NCI-H1105 (cell line): ENCODE measurements around the gene CCDC85A.
A peak's percentile ranks its signal among the peaks of the same experiment; 100 is the strongest.

Experiments used
- DNase-seq: peaks from one replicate; lab custom pipeline; 2025; lab: John Stamatoyannopoulos, UW

CCDC85A gene

DNA sequence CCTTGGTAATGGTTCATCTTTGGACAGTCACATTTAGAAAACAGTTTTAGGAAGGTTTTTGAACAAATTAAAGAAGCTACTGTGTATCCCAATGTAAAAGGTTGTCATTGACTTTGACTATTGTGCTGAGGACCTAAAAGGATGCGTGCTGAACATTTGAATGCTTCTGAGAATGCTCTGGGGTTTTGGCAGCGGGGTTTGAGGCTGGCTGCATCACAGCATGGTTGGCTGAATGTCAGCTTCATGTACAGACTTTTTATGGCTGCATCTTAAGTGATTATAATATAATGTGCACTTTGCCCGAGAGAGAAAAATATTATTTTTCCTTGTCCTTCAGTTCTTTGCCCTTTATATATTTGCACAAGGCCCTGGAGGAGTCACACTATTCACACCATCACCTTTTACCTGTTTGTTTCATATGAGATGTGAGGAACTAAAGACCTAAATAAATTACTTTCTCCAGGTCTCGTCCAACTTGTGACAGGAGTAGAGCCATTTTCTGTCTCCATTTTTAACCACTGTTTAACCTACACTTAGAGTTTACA lies 125.9 kb downstream of the CCDC85A start:
- no peak for DNase-seq

DNA sequence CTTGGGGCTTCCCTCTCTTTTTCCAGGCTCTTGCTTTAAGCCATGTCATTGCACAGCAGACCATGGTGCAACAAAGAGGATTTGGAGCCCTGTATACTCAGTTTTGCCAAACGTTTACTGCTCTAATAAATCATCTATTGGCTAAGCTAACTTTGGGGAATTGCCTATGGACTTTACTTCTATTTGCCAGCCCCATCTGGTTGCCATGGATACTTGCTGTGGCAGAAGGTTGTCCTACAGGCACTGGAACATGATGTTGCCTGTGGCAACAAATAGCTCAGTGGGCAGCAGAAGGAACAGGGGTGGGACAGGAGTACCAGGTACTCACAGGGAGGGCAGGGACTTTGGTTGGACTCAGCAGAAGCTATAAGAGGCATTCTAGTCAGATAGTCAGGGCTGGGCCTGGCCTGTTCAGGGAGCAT lies 129.7 kb downstream of the CCDC85A start:
- DNase-seq, result peak; percentile 6

DNA sequence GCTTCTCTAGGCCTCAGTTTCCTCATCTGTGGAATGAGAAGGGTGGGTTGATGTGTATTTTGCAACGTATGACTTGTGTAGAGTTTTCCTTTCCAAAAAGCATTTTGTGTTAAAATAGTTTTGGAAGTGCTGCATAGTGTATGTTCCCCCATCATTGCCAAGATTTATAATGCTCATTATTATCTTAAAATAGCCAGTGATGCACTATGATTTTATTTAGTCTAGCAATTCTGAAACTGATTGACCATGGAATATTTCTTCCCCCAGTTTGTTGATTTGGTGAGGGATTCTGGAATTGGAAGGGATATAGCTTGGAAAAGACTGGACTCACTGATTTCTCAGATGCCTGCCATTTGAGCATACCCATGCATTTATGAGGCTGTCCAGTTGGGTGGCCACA lies 130.6 kb downstream of the CCDC85A start:
- no peak for DNase-seq

DNA sequence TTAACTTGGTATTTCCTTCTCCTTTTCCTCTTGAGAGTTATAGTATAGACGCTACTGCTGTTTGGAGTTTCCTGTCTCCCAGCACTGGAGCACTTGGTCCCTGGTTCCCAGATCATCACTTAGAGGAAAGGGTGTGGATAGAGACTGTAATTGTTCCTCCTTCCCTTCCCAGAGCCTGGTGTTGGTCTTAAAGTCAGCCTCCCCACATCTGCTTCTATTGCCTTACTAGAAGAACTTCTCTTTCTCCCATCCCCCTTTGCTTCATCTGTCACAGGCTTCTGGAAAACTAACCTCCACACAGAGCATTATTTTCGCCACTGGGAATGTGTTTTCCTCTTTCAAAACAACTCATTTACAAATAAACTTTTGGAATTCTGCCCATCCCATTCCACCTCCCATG lies 131.0 kb downstream of the CCDC85A start:
- no peak for DNase-seq

DNA sequence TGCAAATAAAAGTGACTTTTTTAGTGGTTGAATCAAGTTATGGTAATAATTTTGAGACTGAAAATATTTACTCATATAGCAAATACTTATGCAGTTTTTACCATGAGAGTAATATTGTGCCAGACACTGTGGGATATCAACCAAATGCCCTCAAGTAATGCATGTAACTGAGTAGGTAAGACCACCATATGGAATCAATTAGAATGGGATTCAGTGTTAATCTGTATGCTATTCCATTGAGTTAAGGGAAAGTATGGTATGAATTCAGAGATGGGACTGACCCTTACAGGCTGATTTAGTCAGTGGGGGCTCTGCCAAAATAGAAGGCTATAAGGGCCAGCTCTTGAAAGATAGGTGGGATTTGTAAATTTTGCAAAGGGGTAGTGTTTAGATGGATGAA lies 131.6 kb downstream of the CCDC85A start:
- DNase-seq, result no peak

DNA sequence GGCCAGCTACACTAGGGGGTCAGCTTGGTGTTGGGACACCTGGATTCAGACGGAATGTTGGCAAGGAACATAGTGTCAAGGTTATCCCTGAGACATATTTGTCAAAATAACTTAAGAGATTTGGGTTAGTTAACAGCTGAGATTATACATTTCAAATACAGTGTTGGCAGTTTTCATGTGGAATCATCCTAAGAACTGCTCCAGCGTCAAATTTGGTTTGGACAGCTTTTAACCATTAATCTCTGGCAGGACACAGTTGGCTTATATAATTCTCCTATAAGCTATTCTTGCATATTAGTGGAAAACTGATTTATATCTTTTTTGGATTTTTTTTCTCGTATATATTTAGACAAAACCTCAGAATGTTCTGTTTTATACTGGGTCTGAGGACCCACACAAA lies 132.2 kb downstream of the CCDC85A start:
- DNase-seq, result no peak

DNA sequence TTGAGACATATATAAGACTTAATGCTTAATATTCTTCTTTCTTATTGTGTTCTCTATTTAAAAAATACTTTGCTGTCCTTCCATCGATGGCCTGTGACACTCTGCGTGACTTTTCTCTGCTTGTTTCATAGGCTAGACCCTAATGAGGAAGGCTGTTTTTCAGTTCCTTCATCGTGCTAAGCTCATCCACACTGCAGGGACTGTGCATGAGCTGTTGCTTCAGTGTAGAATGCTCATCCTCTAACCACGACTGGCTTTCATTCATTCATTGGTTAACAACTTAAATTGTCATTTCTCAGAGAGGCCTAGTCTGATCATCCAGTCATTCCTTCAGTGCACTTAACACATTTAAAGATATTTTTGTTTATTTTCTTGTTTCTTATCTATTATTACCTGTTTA lies 134.4 kb downstream of the CCDC85A start:
- no peak for DNase-seq

DNA sequence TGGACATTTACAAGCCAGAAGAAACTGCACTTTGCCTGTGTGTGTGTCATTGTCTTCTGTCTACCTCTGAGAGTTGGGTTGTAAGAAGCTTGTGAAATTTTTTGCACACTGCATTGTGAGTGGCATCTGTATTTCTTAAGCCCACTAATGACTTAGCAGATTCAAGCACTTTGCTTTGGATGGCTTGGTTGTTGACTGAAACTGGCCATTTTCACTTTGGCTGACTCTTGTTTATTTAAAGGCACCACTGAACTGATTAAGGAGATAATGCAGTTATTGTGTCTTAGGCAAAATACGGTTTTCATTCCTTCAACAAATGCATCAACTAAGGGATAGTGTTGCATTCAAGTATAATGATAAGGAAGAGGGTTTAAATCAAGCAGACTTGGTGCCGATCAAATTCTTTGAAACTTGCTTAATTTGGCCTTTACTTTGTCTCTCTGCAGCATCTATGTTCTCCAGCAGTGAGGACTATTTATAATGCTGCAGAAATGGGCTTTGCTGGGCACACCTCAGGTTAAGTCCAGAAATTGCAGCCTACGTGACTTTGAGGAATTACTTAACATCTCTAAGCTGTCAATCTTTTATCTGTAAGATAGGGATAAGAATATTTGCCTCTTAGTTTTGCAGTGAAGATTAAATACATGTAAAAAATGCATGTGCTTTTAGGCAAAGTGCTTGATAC lies 142.0 kb downstream of the CCDC85A start:
- DNase-seq, result no peak

DNA sequence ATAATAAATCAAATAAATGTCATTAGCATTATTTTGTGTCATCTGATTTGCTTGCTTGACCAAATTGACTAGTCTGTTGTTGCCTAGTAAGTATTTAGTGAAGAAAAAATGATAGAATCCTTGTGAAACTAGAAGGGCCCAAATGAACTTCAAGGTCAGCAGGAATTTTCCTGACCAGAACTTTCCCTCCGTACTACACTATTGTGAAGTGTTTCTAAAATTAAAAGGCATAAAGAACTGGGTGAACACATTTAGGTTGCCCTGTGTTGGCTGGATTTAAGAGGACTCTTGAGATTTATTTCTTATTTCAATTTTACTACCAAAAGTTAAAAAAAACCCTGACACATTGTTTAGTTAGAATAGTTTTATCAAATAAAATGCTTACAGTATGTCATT lies 142.6 kb downstream of the CCDC85A start:
- no peak for DNase-seq

DNA sequence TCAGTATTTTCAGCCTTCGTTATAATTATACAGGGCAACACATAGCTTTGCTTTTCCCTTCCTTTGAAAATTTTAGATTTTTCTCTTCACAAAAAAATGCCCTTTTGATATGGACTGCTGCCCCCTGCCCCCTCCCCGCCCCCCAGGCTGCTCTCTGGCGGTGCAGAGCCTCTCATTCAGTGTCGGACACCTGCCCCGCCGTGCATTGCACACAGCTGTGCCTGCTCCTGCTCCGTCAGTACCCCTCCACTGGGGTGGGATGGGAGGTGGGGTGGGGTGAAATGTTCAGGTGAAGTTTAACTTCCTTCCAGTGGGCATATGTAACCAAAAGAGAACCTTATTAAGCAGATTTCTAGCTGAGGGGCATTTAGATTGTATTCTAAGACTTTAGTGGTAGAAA lies 148.0 kb downstream of the CCDC85A start:
- DNase-seq, result no peak

DNA sequence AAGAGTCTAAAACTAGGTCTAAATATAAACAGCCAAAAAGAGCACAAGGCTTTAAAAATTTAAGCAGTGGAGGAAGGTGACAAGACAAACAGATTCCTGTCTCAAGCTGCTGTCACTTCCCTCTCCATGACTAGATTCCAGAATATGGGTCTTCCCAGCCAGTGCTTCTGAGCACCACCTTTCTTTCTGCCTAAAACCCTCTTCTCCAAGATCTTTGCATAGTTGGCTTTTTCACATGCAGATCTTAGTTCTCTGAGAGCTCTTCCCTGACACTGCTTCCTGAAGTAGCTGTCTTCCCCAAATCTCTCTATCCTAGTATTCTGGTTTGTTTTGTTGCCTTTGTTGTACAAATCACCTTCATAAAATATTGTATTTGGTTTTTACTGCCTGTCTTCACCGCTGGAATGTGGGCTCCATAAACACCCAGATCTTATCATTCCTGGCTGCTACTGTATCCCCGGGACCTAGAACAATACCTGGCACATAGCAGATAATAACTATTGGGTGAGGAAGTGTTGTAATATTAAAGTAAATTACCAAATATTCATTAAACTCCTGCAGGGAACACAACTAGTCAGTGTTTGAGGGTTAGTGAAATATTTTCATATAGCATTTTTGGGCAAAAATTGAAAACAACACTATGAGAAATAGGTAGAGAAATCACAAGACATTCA lies 150.2 kb downstream of the CCDC85A start:
- no peak for DNase-seq

DNA sequence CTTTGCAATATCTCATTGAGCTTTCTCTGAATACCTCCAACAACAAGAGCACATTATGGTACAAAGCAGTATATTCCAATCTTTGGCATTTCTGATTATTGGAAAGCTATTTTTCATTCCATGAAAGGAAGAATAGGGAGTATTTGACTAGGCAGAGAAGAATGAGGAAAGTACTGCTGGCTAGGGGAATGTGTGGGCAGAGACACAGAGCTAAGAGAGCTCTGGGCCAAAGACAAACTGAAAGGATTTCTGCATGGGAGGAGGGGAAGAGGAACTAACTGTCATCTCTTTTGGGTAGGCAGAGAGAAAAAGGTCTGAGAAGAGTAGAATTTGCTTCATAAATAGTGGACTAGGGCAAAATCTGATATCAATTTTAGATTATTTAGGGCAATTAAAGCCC lies 150.8 kb downstream of the CCDC85A start:
- DNase-seq, result no peak

DNA sequence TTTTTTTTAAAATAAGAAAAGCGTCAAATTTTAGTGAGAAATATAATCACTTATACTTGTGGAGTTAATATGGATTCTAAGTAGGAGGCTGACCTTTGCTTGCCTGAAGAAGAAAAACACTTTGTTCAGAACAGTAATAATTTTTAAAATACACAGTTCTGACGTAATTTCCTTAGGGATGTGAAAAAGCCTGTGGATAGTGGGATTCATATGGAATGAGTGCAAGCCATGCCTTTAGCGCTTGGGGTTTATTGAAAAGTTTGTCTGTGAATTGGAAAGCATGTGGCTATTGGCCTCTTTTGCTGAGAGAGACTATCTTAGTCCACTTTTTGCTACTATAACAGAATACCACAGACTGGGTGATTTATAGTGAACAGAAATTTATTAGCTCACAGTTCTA lies 151.3 kb downstream of the CCDC85A start:
- no peak for DNase-seq

DNA sequence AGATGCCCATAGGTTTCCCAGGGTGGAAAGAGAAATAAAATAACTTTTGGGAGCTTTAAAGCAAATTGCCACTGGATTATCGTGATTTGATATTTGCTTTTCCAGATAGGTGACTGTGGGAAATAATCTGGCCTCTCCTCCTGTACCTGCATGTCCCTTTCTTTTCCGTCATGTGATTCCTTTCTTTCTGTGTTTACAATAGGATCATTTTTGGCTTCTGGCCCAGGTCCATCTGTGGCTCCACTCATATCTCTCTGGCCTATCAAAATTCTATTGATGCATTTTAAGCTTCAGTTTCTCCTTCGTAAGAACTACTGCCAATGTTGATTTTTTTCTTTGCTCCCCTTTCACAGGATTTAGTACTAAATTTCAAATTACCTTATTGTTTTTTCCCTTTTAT lies 153.6 kb downstream of the CCDC85A start:
- DNase-seq, result peak; percentile 83

DNA sequence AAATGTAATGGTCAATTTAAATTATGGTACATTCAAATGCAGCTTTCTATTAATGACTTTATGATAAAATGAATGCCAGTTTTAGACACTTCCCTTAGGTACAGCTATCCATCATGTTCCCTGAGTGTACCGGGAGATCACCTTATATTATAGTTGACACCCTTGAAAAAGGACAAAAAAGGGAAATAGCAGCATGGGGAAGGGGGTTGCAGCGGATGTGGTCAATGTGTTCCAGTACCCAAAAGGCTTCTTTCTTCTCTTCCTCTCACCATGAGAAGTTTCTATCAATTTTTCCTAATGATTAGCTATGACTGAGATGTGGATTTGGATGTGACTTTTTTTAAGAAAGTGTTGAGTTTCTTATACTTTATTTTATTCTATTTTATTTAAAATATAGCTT lies 154.4 kb downstream of the CCDC85A start:
- DNase-seq, result no peak

DNA sequence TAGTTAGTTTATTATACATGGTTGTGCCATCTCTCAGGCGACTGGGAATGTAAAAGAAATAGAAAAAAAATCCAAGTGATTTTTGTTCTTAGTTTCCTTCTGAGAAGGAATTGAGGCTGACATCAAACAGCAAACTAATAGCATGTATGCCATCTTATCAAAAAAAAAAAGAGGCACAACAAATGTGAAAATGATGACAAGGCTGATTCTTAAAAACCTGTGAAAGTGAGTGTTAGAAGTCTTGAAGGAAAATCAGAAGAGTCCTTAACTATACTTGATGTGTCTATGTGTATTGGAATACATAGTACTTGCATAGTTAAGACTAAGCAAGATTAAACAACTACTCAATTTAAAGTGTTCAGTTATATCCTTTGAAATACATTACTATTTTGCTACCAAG lies 161.0 kb downstream of the CCDC85A start:
- no peak for DNase-seq

DNA sequence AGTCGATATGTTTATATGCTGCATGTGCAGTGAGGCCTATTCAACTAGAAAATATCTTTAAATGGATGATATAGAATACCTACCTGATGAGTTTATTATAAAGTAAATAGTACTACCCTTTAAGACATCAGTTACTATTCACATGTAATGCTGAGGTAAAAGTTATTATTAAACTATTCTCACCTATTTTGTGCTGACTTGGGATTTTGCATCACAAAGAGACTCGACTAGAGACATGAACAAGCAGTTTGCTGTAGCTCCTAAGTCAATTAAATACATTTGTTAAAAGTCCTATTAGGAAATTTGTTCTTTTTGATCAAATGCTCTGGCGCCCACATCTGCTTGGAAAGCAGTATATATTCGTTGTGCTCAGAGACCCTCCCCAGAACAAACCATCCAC lies 164.1 kb downstream of the CCDC85A start:
- DNase-seq, result no peak

DNA sequence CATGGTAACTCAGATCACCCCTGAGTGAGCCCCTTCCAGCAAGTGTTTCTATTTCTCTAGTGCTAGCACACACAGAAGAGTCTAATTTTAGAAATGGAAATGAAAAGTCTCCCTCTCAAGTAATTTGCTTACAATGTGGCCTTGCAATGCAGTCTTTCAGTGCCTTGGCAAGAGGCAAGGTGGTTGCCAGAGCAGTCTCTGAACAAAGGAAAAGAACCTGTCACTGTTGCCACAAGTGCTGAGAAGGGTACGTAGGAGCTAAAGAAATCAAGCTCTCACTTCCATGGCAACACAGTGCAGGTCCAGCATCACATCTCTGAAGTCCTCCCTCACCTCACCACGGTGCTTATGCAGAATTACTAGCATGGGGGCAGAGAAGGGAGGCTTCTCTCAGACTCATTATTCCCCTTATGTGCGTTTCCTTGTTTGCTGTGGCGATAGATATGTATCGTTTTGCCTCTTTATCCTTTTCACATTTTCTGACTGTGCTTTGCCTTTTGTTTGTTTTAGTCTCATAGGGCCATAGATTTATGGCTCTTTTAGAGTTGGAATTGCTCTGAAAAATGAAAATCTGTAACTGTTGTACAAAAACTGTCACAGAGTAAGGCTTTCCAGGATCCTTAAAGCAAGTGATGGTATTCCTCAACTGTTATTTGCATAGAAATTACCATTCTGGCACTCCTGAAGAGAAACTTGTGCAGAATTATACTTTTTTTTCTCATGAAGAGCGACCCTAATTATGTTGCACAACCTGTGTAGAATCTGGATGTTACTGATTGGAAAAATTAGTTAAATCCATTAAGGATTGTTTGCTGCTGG lies 164.8 kb downstream of the CCDC85A start:
- no peak for DNase-seq

DNA sequence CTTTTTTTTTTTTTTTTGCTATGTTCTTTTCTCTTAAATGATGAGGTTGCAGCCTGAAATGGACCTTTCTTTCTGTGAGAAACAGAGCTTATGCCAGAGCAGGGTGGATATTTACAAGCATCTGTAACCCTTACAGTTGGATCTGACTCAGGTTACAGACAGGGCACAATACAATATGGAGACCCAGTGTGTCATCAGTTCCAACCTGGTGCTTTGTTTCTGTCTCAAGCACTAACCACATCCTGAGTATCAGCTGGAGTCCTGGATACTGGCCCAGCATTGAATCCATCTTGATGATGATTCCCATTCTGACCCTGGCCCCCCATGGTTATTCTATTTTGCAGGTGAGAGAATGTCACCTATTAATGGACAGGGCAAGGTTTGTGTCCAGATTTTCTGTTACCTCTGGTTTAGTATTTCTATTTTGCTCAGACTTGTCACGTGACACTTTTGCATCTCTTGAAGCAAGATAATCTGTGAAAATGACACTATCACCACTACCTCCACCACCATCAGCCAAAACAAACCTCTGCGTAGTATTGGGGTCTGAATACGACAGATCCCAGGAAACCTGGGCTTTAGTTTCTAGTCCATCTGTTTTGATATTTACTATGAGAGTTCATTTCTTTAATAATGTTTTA lies 174.0 kb downstream of the CCDC85A start:
- no peak for DNase-seq

DNA sequence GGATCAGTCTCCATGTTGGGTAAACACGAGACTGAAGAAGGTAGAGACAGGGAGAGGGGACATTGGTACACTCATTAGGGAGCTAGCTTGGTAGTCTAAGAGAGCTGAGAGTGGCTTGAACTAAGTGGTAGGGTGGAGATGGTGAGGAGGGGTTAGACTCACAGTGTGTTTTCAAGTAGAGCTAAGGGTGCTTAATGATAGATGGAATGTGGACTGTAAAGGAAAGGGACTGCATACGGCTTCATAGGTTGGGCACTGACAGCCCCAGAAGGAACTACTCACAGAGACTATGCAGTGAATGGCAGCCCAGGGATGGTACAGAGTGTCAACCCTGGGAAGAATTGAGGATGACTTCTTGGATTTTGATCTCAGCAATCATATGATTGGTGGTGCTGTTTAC lies 178.1 kb downstream of the CCDC85A start:
- DNase-seq, result no peak

DNA sequence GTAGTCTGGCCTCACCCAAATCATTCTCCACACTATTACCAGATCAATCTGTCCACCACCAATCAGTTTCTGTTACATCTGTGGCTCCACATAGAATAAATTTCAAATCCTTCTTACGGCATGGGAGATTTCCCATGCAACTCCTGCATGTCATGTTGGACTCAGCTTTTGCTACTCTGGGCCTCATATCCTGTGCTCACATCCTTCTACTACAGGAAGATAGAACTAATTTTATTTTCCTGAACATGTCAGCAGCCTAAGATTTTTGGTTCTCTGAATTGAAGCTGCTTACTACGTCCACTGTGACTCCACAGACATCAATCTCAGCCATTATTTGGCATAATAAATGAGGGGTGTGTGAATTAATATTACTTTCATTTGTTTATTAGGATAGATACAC lies 181.1 kb downstream of the CCDC85A start:
- no peak for DNase-seq

DNA sequence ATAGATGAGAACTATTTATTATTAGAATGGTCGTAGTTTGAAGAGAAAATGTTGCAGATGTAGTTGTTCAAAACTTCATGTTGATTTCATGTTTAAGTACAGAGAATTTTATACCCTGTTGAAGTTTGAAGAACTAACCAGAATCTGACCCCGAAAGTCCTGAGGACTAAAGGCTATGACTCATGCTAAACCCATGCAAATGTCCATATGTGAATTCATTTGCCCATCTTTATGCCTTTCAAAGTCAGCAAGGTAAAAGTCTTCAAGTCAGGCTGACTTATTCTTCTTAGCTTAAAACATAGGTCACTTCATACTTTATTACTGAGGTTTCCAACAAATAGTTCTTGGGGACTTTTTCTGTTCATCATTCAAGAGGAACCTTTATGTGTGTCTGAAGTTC lies 185.5 kb downstream of the CCDC85A start:
- DNase-seq, result no peak
